Ishikawa (cell line): ENCODE data around the gene NRAS.

ENCODE experiments used
- CREB1 ChIP-seq: IDR thresholded peaks from 2 replicates; pipeline ENCODE4 v1.6.1; 2012; ENCODE audit warnings: low read depth
- EGR1 ChIP-seq: IDR thresholded peaks from 2 replicates; pipeline ENCODE4 v1.6.1; 2012
- EP300 ChIP-seq: IDR thresholded peaks from 2 replicates; pipeline ENCODE4 v1.6.1; 2012; ENCODE audit warnings: borderline replicate concordance
- RAD21 ChIP-seq: IDR thresholded peaks from 2 replicates; pipeline ENCODE4 v1.6.1; 2012; ENCODE audit warnings: low read depth
- TCF12 ChIP-seq: IDR thresholded peaks from 2 replicates; pipeline ENCODE4 v1.6.1; 2012; ENCODE audit warnings: low read depth
- YY1 ChIP-seq: IDR thresholded peaks from 2 replicates; pipeline ENCODE4 v1.6.1; 2012; ENCODE audit warnings: low read depth
- TF ChIP-seq, protein P1 (sequence below): IDR thresholded peaks from 2 replicates; pipeline ENCODE4 v1.6.1; 2012

DNA sequence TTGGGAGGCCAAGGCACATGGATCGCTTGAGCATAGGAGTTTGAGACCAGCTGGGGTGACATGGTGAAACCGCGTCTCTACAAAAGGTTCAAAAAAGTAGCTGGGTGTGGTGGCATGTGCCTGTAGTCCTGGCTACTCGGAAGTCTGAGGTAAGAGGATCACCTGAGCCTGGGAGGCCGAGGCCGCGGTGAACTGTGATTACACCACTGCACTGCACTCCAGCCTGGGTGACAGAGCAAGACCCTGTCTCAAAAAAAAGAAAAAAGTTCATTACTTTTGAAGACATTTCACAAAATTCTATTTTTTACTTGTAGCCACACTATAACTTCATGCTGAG lies 44.7 kb downstream of the NRAS start:
- TF ChIP-seq EGR1 (no peak), EP300 (no peak), CREB1 (no peak), RAD21 (no peak), TCF12 (no peak), YY1 (no peak)
- TF ChIP-seq, protein P1, sequence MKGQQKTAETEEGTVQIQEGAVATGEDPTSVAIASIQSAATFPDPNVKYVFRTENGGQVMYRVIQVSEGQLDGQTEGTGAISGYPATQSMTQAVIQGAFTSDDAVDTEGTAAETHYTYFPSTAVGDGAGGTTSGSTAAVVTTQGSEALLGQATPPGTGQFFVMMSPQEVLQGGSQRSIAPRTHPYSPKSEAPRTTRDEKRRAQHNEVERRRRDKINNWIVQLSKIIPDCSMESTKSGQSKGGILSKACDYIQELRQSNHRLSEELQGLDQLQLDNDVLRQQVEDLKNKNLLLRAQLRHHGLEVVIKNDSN = no peak
